H9 (cell line): ENCODE data around the gene KCTD20. TPM values are rescaled to one million over a fixed set of nuclear protein-coding genes. Genes with fewer than 3 reads are reported as not detected.

ENCODE experiments used
- DNase-seq: peaks from one replicate; pipeline ENCODE4 v3.0.0-alpha.2; 2017
- H2AFZ ChIP-seq: one replicate; pipeline ENCODE4 v1.6.1; 2013; ENCODE audit warnings: mild to moderate bottlenecking, low read length, control low read depth, moderate library complexity
- H2AK5ac ChIP-seq: 2 replicates; pipeline ENCODE4 v1.6.1; 2013; ENCODE audit warnings: low read length, control low read depth, mixed read lengths; ENCODE audit not compliant: insufficient read length
- H2BK120ac ChIP-seq: one replicate; pipeline ENCODE4 v1.6.1; 2013; ENCODE audit warnings: low read depth, mild to moderate bottlenecking, low read length, control low read depth, inconsistent platforms; ENCODE audit not compliant: poor library complexity, severe bottlenecking
- H2BK12ac ChIP-seq: 2 replicates; pipeline ENCODE4 v1.6.1; 2013; ENCODE audit warnings: low read length, control low read depth, mixed read lengths, low read depth; ENCODE audit not compliant: insufficient read length
- H2BK15ac ChIP-seq: 2 replicates; pipeline ENCODE4 v1.6.1; 2013; ENCODE audit warnings: low read depth, low read length, control low read depth
- H2BK20ac ChIP-seq: one replicate; pipeline ENCODE4 v1.6.1; 2013; ENCODE audit warnings: low read depth, mild to moderate bottlenecking, low read length, control low read depth, inconsistent platforms; ENCODE audit not compliant: poor library complexity, severe bottlenecking
- H2BK5ac ChIP-seq: 2 replicates; pipeline ENCODE4 v1.6.1; 2013; ENCODE audit warnings: low read length, control low read depth, mixed read lengths; ENCODE audit not compliant: insufficient read length
- H3K14ac ChIP-seq: 2 replicates; pipeline ENCODE4 v1.6.1; 2013; ENCODE audit warnings: low read length, control low read depth; ENCODE audit not compliant: insufficient read depth
- H3K18ac ChIP-seq: 2 replicates; pipeline ENCODE4 v1.6.1; 2013; ENCODE audit warnings: low read depth, mild to moderate bottlenecking, mixed read lengths, low read length, control low read depth; ENCODE audit not compliant: insufficient read length
- H3K23ac ChIP-seq: 2 replicates; pipeline ENCODE4 v1.6.1; 2013; ENCODE audit warnings: low read length, control low read depth, mixed read lengths, low read depth; ENCODE audit not compliant: insufficient read length
- H3K23me2 ChIP-seq: 2 replicates; pipeline ENCODE4 v1.6.1; 2013; ENCODE audit warnings: low read depth, mild to moderate bottlenecking, mixed read lengths, low read length, control low read depth; ENCODE audit not compliant: insufficient read length, poor library complexity, severe bottlenecking
- H3K27ac ChIP-seq: 2 replicates; pipeline ENCODE4 v1.5.1; 2013; ENCODE audit warnings: low read length, control low read depth, mixed read lengths, low read depth; ENCODE audit not compliant: insufficient read length
- H3K27me3 ChIP-seq: 2 replicates; pipeline ENCODE4 v1.6.1; 2013; ENCODE audit warnings: low read length, control low read depth, inconsistent platforms; ENCODE audit not compliant: insufficient read depth
- H3K4ac ChIP-seq: 2 replicates; pipeline ENCODE4 v1.6.1; 2013; ENCODE audit warnings: low read depth, mild to moderate bottlenecking, control low read depth, inconsistent platforms, low read length, moderate library complexity
- H3K4me1 ChIP-seq: 2 replicates; pipeline ENCODE4 v1.6.1; 2013; ENCODE audit warnings: low read length, control low read depth, inconsistent platforms; ENCODE audit not compliant: insufficient read depth
- H3K4me2 ChIP-seq: 2 replicates; pipeline ENCODE4 v1.6.1; 2013; ENCODE audit warnings: low read length, control low read depth, mixed read lengths; ENCODE audit not compliant: insufficient read length, insufficient read depth
- H3K56ac ChIP-seq: 2 replicates; pipeline ENCODE4 v1.6.1; 2013; ENCODE audit warnings: low read depth, mild to moderate bottlenecking, mixed read lengths, low read length, control low read depth; ENCODE audit not compliant: insufficient read length
- H3K79me1 ChIP-seq: 2 replicates; pipeline ENCODE4 v1.6.1; 2013; ENCODE audit warnings: low read depth, mild to moderate bottlenecking, moderate library complexity, low read length, control low read depth, inconsistent platforms; ENCODE audit not compliant: insufficient read depth, poor library complexity, severe bottlenecking
- H3K79me2 ChIP-seq: 2 replicates; pipeline ENCODE4 v1.6.1; 2013; ENCODE audit warnings: low read length, control low read depth, inconsistent platforms; ENCODE audit not compliant: insufficient read depth
- H3K9ac ChIP-seq: 2 replicates; pipeline ENCODE4 v1.6.1; 2013; ENCODE audit warnings: low read length, control low read depth, mixed read lengths; ENCODE audit not compliant: insufficient read length; ENCODE audit errors: extremely low read depth
- H3K9me3 ChIP-seq: one replicate; pipeline ENCODE4 v1.6.1; 2013; ENCODE audit warnings: low read depth, low read length, inconsistent platforms; ENCODE audit not compliant: control insufficient read depth
- H3T11ph ChIP-seq: one replicate; pipeline ENCODE4 v1.6.1; 2013; ENCODE audit warnings: mild to moderate bottlenecking, low read length, control low read depth, inconsistent platforms
- H4K20me1 ChIP-seq: one replicate; pipeline ENCODE4 v1.6.1; 2013; ENCODE audit not compliant: control insufficient read depth, insufficient read length, insufficient read depth
- H4K5ac ChIP-seq: 2 replicates; pipeline ENCODE4 v1.6.1; 2013; ENCODE audit warnings: low read depth, mild to moderate bottlenecking, mixed read lengths, low read length, control low read depth; ENCODE audit not compliant: insufficient read length
- H4K8ac ChIP-seq: replicated peaks from 2 replicates; pipeline ENCODE4 v1.6.1; 2013; ENCODE audit warnings: low read length, control low read depth, mixed read lengths, low read depth; ENCODE audit not compliant: insufficient read length
- H4K91ac ChIP-seq: 2 replicates; pipeline ENCODE4 v1.6.1; 2013; ENCODE audit warnings: low read depth, mild to moderate bottlenecking, moderate library complexity, mixed read lengths, low read length, control low read depth; ENCODE audit not compliant: insufficient read length
- H3K27ac Mint-ChIP-seq, 3 experiments: 2 replicates in 2 of 3; 3 replicates in 1 of 3; pipeline ENCODE4 v1.8.0; 2020 to 2021; ENCODE audit warnings: mixed read lengths in 3 of 3, mild to moderate bottlenecking in 1 of 3, moderate library complexity in 1 of 3
- H3K27me3 Mint-ChIP-seq: 2 replicates; pipeline ENCODE4 v1.8.0; 2021; ENCODE audit warnings: low read depth, mild to moderate bottlenecking, moderate library complexity, mixed read lengths
- H3K36me3 Mint-ChIP-seq, 3 experiments: 2 replicates in 2 of 3; 3 replicates in 1 of 3; pipeline ENCODE4 v1.8.0; 2020 to 2021; ENCODE audit warnings: low read depth in 3 of 3, mixed read lengths in 3 of 3; ENCODE audit not compliant: insufficient read depth in 1 of 3
- H3K4me1 Mint-ChIP-seq, 2 experiments: 2 replicates each; pipeline ENCODE4 v1.8.0; 2020; ENCODE audit warnings: mixed read lengths in 2 of 2
- H3K4me3 Mint-ChIP-seq, 2 experiments: 2 replicates in 1 of 2; 3 replicates in 1 of 2; pipeline ENCODE4 v1.8.0; 2020 to 2021; ENCODE audit warnings: mild to moderate bottlenecking in 2 of 2, mixed read lengths in 2 of 2, moderate library complexity in 1 of 2
- H3K9me3 Mint-ChIP-seq, 2 experiments: 2 replicates in 1 of 2; 3 replicates in 1 of 2; pipeline ENCODE4 v1.8.0; 2020; ENCODE audit warnings: mild to moderate bottlenecking in 2 of 2, mixed read lengths in 2 of 2, moderate library complexity in 1 of 2
- WGBS: extraction: QIAGEN DNeasy Blood & Tissue Kit; methylation state at CpG from one replicate; pipeline ENCODE4 v1.1.7; 2013; ENCODE audit warnings: missing lambda C conversion rate, low lambda C conversion rate, mixed read lengths; ENCODE audit not compliant: insufficient read length; ENCODE audit errors: extremely low coverage; 5-methylcytosine and 5-hydroxymethylcytosine counted together
- total RNA-seq: library from RNA; stranded (reverse); gene quantifications from 2 replicates; pipeline ENCODE4 v1.2.1, GENCODE V29; 2021
- TF ChIP-seq, protein P1 (sequence below): fragments of 200-600 bp; sonication (generic); conservative IDR thresholded peaks from 3 replicates; pipeline ENCODE4 v1.8.0; 2021; ENCODE audit warnings: antibody characterized with exemption, mild to moderate bottlenecking

Gene KCTD20
- total RNA-seq, 1 experiment from 2014 or later = 22.6 TPM

DNA sequence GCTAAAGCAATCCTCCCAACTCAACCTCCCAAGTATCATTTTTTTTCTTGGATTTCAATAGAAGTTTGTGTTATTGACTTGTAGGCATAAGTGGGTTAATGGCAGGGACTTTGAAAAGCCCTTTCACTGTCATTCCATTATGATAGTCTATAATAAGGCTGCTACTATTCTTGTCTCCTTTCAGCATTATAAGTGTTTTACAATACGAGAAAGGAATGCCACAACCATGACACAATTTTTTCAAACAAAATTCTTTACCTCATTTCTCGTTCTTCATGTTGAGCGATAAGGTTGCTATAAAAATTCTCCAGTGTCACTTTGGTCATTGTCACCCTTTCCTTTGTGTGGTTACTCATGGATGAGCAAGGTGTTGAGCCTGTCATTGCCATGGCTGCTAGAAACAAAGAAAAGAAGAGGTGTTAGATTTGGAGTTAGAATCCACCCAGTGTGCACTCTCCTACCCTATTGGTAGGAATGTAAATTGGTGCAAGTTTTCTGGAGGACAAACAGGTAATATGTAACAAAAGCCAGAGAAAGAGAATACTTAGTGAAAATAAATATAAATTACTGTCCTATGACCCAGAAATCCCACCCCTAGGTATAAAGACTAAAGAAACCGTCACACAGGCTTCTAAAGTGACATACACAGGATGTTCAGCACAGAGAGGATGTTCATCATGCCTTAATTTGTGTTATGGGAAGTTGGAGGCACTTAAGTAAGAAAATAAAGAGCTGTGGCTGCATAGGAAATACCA, 97.2 kb downstream of the KCTD20 start:
- Histone ChIP-seq H2BK20ac (no peak overlapping the region), H2BK15ac (no peak overlapping the region), H3K14ac (no peak overlapping the region), H3K56ac (no peak overlapping the region), H3T11ph (no peak overlapping the region), H3K79me1 (no peaks in the 10 kb centered on the region), H3K27ac (no peak overlapping the region), H4K91ac (no peak overlapping the region), H2AK5ac (no peak overlapping the region), H3K79me2 (peaks cover 2% of the 10 kb centered on the region; the same call in 1 of the 2 replicates), H2BK5ac (no peak overlapping the region), H3K27me3 (no peaks in the 10 kb centered on the region), H4K5ac (no peak overlapping the region), H4K8ac (no peak overlapping the region), H3K23ac (no peak overlapping the region), H2BK120ac (no peak overlapping the region), H4K20me1 (no peaks in the 10 kb centered on the region), H2AFZ (no peak overlapping the region), H3K9me3 (no peaks in the 10 kb centered on the region), H3K4ac (no peak overlapping the region), H3K4me2 (no peak overlapping the region), H3K4me1 (no peaks in the 10 kb centered on the region), H2BK12ac (no peak overlapping the region), H3K18ac (no peak overlapping the region), H3K23me2 (no peaks in the 10 kb centered on the region), H3K9ac (no peak overlapping the region)
- H3K4me3 Mint-ChIP-seq = no peak overlapping the region
- TF ChIP-seq, protein P1, sequence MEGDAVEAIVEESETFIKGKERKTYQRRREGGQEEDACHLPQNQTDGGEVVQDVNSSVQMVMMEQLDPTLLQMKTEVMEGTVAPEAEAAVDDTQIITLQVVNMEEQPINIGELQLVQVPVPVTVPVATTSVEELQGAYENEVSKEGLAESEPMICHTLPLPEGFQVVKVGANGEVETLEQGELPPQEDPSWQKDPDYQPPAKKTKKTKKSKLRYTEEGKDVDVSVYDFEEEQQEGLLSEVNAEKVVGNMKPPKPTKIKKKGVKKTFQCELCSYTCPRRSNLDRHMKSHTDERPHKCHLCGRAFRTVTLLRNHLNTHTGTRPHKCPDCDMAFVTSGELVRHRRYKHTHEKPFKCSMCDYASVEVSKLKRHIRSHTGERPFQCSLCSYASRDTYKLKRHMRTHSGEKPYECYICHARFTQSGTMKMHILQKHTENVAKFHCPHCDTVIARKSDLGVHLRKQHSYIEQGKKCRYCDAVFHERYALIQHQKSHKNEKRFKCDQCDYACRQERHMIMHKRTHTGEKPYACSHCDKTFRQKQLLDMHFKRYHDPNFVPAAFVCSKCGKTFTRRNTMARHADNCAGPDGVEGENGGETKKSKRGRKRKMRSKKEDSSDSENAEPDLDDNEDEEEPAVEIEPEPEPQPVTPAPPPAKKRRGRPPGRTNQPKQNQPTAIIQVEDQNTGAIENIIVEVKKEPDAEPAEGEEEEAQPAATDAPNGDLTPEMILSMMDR = no peak; the same call in 2 of the 3 replicates
- no peak overlapping the region for H3K27ac Mint-ChIP-seq
- no CpG with 5 or more reads among the region's 4 CpGs for WGBS
- no peaks in the 10 kb centered on the region for H3K27me3 Mint-ChIP-seq
- no peaks in the 10 kb centered on the region; a peak in 2 of 5 replicates for H3K9me3 Mint-ChIP-seq
- DNase-seq = no peak
- H3K4me1 Mint-ChIP-seq = peaks cover 0 to 2% of the 10 kb centered on the region in 2 experiments; a peak in 1 of 4 replicates
- H3K36me3 Mint-ChIP-seq = peaks cover 31 to 59% (median 54%) of the 10 kb centered on the region in 3 experiments

Other genes with a start within 250 kb of the KCTD20 start
- 43.4 and 45.9 TPM in 2 replicates for gene BRPF3, start 246.3 kb upstream of the KCTD20 start, total RNA-seq
- gene PNPLA1, start 172.9 kb upstream of the KCTD20 start, total RNA-seq = 0.09 TPM in 1 of 2 replicates, not detected in the other
- not detected in 2 replicates for gene BNIP5, start 106.1 kb upstream of the KCTD20 start, total RNA-seq
- 0.92 and 0.94 TPM in 2 replicates for gene ETV7, start 55.3 kb upstream of the KCTD20 start, total RNA-seq
- gene PXT1, start 146 bp upstream of the KCTD20 start, total RNA-seq = not detected in 2 replicates
- gene STK38, start 104.5 kb downstream of the KCTD20 start, total RNA-seq = 17.5 TPM in 2 replicates
- 954 and 960 TPM in 2 replicates for gene SRSF3, start 151.4 kb downstream of the KCTD20 start, total RNA-seq
- 17.4 and 19.1 TPM in 2 replicates for gene CDKN1A, start 235.7 kb downstream of the KCTD20 start, total RNA-seq